Smooth muscle cell of trachea (primary cell): ENCODE results near the gene LEP. TPM values are rescaled to one million over a fixed set of nuclear protein-coding genes. Genes with fewer than 3 reads are reported as not detected.

Experiments
- total RNA-seq: library from RNA; depleted of rRNA; stranded (reverse); fragments of >200 nt; gene quantifications from 2 replicates; pipeline ENCODE4 v1.2.1, GENCODE V29; 2014

The LEP gene
- not detected in 2 replicates for total RNA-seq

GRCh38 chr7:128240696-128241386 is at the start of gene LEP:
TSS of gene LEP (plus strand) at chr7:128241278. CDS start at chr7:128252019, 10,741 bp downstream.

Other genes starting within 250 kb of the LEP start
- 0.29 and 0.33 TPM in 2 replicates for gene LRRC4, start 209.8 kb upstream of the LEP start, total RNA-seq
- gene RBM28, start 102.6 kb downstream of the LEP start, total RNA-seq, result 11.4 and 13.4 TPM in 2 replicates
- under 0.01 TPM in 1 of 2 replicates, not detected in the other for gene PRRT4, start 120.4 kb downstream of the LEP start, total RNA-seq
- gene IMPDH1, start 168.7 kb downstream of the LEP start, total RNA-seq, result 50.0 and 69.0 TPM in 2 replicates
- 13.5 and 19.0 TPM in 2 replicates for gene HILPDA, start 214.6 kb downstream of the LEP start, total RNA-seq
- 27.3 and 39.6 TPM in 2 replicates for gene METTL2B, start 235.5 kb downstream of the LEP start, total RNA-seq